HG03064 (cell line): ENCODE results near the gene SLC7A11.
"Not testable (repeated sequence)": the region's sequence is repeated elsewhere in the genome, so short reads cannot be mapped to it uniquely, and the experiment has no call there.

Source experiments
- ATAC-seq: cut with Tn5 transposase; IDR thresholded peaks from one replicate; pipeline ENCODE4 v1.9.1; 2021; ENCODE audit warnings: low read depth; ENCODE audit not compliant: unreplicated experiment

Gene SLC7A11

DNA sequence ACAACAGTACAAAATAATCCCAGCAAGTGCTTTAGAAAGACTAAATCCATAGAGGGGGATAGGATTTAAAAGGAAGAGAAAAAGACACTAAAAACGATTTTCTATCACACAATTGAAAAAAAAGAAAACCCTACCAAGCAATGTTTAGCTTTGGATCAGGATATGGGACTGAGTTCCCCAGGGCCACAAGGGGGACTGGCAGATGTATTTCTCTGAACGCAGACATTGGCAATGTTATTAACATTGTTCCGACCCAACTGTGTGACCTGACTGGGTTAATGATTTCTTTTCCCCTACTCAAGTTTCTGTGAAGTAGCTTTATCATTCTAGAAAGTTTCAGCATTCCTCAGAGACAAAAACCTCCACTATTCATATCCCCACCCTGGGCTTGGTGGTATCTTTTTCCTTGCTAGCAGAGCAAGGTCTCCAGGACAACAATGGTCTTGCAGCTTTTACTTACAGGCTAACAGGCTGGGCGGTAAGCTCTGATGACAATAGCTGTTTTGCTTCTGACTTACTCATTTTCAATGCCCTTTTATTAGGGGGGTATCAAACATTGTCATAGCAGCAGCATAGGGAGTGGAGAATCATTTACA is 25.8 kb downstream of the SLC7A11 start:
- no peak for ATAC-seq

DNA sequence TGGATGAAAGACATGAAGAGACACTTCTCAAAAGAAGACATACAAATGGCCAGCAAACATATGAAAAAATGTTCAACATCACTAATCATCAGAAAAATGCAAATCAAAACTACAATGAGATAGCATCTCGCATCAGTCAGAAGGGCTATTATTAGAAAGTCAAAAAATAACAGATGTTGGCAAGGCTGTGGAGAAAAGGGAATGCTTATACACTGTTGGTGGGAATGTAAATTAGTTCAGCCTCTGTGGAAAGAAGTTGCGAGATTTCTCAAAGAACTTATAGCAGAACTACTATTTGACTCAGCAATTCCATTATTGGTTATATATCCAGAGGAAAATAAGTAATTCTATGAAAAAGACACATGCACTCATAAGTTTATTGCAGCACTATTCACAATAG is 31.6 kb downstream of the SLC7A11 start:
- ATAC-seq = not testable (repeated sequence)

DNA sequence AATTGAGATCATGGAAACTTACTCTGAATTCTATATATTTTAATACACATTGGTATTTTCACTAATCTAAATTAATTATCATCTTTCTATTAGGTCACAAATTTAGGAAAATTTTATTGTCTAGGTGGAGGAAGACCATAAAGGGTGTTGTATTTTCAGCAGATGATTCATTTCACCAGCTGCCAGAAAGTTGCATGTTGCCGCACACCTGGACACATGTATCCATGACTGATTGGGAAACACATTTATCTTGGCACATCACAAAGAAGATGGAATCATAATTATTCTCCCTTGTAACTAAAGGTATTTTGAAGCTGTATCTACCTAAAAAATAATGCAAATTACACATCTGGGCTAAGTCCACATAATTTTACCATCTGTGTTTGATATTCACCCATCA is 33.1 kb downstream of the SLC7A11 start:
- ATAC-seq = no peak

DNA sequence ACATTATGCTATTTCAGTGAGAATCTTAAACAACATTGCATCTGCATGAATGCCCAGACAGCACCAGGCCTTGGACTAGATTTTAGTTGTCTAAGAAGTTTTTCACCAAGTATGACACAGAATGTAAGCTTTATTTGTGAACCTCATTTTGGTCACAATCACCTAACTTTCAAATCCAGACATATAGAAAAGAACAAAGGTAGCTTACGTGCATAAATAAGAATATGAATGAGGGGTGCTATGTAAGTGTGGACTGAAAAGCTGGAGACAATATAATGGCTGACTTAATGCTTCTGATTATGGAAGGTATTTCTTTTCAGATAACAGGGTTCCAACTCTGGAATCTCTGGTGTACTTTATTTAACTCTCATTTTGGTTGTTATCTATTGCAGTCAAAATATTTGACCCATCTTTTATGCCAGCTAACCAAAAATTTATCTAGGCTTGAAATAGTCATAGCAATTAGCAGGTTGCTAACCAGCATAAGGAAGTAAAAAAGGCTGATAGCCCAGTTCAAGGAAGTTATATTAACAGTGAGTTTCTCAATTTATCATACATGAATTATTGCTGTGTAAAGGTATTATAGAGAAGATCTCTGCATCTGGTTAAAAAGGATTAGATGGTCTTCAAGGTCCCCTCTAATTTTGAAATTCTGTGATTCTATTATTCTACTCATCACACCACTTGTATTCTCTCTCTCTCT is 36.5 kb downstream of the SLC7A11 start:
- ATAC-seq = no peak

DNA sequence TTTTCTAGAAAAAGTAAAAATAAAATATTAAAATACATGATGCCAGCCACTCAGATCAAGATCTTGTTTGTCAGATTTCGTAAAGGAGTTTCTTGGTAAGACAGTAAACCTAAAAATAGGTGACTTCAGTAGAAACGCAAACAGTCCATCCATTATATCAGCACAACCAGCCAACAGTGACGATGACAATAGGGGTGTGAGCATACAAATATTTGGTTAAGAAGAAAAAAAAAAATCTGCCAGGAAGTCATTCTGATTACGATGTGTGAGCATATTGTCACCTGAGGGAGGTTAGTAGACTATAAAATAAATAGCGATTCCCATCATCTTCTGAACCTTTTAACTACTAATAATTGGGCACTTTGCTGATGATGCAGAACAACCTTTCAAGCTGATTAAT is 37.6 kb downstream of the SLC7A11 start:
- ATAC-seq = no peak

DNA sequence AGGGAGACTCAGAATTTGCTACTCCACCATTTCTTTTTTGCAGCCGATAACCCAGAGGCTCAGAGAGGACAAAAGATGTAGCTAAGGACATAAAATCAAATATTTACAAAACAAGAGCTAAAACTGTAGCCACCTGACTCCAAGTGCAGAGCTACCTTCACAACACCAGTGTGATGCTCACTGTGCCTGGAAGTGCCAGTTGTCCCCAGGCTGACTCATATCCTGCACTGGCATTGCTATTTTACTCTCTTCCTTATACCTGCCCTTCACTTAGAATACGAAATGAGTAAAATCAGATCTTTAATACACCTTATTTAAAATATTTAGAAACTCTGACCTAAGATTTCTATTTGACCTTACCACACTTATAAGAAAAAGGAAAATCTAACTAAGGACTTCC is 39.5 kb downstream of the SLC7A11 start:
- ATAC-seq = no peak

DNA sequence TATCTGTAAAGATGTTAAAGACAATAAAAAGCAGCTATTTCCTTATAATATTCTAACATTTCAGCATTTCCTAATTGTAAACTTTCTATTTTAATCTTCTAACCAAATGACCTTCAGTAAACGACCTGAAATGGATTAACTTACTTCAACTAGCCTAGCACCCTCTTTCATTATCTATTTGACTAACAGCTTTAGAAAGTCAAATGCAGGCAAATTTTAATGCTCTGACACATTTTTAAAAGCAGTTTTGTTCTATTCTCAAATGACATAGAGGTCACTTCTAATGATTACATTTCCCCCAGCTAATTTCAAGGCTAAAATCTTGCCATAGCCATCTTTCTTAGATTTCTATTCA is 41.9 kb downstream of the SLC7A11 start:
- ATAC-seq = peak; percentile 43

DNA sequence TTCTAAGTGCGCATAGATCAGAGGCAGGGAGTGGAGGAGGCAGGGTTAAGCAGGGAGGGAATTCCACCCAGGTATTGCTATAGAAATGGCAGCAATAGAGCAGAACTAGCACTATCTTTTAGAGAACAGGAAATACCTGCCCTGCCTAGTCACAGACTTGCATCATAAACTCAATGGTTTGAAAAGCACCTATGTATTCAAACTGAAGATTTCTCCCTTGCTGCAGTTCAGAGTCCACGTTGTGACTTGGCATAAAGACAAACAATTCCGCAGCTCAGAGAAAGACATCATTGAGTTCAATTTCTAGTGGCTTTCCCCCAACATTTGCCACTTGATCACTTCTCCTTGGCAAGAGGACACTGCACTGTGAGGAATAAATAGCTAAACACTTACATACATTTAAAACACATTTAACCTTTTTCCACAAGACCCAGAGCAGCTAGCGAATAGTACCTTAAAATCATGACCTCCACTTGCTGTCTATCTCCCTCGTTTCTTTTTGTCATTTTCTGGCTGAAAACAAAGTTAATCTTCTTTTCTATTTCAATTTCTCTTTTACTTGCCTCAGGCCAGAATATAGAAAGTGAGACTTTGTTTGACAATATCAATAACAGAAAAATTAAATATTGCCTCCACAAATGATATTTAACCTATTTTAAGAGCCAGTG is 42.4 kb downstream of the SLC7A11 start:
- ATAC-seq = peak; percentile 68

DNA sequence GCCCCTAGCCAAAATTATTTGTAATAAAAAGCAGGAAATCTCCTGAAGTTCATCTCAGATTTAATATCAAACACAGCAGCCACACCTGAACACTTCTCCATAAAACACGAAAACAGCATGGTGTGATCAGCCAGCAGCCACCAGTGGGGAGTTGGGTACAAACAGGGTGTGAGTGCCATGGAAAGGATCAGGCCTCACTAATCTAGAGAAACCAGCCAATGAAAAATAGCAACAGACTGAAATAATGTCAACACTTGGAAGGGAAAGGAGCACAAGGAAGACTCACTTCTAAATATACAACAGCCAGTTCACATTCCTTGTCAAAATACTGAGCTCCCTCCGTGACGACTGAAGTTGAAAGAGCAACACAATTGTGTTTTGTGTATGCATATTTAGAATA is 46.0 kb downstream of the SLC7A11 start:
- no peak for ATAC-seq

DNA sequence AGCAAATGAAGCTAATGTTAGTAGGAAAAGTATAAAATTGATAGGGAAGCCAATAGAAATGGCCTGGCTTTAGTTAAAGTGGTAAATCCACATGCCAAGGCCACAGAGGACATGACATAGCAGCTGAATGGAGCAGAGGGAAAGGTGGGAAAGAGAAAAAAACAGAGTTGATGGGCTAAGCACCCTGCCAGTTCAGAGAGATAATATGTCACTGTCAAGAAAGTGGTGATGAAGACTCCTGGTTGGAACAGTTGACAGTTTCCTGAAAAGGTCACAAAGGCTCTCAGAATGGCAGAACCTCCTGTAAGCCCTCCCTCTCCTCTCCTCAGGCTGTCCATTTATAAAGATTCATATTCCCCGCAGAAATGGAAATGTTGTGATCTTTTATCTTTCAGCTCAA is 48.2 kb downstream of the SLC7A11 start:
- ATAC-seq = no peak

DNA sequence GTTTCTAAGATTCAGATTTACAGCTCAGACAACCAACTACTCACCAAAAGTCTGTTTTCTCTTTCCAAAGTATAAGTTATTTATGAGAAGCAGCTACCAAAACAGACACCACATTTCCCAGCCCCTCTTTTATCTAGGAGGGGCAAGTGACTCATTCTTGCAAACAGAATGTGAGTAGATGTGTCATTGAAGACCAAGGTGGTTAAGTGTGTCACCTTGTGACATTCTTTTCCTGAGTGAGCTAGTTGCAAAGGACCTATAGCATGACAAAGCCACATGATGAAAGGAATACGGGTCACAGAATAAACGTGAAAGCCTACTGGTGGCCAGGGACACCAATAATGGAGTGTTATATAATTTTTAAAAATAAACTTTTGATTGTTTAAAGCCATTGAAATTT is 50.0 kb downstream of the SLC7A11 start:
- ATAC-seq = no peak

DNA sequence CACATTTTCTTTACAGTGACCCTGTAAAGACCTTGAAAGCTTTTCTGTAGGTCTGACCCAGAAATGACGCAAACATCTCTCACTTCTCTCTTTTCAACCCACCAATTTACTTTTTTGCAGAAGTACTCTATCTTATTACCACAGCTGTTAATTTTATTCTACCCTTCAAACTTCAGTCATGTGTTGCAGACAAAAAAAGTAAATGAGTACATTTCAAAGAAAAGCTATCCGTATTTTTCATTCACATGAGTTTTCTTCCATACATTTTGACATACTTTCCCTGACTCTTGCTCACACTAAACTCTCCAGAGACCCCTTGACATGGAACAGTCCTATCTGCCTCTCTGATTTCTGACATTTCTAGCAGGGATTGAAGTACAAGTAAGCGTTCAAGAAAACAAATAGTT is 51.7 kb downstream of the SLC7A11 start:
- ATAC-seq = peak; percentile 97

DNA sequence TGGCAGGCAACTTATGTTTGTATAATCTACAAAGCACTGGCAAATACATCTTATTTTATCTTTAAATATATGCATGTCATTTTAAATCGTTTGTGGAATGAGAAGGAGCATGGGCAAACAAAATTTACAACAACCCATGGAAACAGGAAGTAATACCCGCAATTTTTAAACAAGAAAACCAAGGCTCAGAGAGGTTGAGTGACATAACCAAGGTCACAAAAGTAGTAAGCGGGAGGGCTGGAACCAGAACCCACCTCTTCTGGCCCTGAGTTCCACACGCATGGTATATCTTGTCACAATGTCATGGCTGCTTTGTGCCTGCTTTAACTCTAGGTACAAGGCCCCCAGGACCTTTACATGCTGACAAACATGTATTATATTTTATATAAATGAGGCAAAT is 52.9 kb downstream of the SLC7A11 start:
- no peak for ATAC-seq

DNA sequence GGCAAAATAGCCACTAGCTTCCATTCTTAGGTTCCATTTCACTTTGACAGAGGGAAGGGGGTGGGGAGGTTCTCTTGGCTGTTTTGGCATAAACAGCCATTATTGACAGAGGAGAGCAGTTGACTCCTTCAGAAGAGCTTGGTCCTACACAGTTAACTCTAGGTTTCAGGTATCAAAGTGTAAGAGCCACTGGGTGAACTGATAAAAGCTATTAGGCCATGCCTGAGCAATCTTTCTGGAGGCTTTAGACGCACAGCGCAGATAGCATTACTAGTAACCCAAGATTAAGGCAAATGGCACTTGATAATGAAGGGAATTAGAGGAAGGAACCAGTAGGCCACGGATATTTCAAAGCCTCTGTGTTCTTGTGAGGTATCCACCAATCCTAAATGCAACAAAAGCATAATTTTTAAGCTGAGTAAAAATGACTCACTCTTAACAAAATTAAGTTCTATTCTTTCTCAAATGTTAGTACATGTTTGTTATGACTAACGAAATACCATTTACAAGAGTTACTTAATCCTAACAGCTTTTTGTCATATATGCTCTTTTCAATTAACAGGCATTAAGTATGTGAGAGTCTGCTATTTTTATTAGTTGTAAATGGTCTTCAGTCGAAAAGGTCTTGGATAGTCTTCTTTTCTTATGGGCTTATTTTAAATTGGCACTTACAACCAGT is 53.6 kb downstream of the SLC7A11 start:
- ATAC-seq = no peak

DNA sequence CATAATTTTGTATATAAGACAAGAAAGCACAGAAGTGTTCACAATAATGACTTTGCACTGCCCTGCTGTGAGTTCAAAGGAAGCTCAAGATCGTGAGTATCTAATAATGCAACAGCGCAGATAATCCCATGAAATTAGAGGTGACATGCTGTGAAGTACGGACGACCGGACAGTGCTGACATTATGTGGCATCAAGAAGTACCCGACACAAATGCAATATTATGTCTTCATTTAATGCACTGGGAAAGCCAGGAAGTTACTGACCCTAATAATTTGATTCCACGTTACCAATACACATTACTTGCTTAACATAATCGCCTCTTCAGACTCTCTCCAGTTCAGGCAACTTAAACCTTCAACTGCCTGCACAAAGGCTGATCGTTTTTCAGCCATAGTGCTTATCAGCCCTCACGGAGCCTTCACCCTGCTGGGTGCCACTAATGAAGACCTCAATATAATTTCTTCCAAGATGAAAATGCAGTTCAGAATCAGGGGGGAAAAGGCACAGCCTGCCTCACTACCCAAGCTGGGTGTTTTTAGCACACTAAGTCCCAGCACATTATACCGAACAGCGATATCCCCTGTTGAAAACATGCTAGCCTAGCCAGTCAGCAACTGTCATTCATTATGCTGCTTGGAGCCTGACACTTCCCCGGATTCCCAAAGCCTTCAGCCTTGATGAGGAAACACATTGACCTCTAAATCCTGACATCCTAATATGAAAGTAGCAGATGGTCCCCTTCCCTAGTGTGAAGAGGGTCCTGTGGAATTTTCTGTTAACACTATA is 56.1 kb downstream of the SLC7A11 start:
- no peak for ATAC-seq

DNA sequence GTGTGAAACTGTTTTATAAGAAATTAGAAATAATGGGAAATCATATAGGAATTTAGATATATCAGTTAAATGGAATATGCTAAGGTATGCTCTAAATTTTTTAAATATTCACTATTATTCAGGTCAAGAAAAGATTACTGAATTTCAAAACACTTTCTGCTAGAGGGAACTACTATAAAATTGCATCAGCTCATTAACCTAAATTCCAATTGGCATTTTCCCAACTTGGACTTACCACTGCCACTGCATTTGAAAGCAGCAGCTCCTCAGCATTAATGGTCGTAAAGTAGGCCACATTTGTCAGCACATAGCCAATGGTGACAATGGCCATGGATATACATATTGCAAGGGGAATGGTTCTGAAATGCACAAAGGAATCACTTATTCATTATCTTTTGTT is 57.3 kb downstream of the SLC7A11 start:
- ATAC-seq = no peak

DNA sequence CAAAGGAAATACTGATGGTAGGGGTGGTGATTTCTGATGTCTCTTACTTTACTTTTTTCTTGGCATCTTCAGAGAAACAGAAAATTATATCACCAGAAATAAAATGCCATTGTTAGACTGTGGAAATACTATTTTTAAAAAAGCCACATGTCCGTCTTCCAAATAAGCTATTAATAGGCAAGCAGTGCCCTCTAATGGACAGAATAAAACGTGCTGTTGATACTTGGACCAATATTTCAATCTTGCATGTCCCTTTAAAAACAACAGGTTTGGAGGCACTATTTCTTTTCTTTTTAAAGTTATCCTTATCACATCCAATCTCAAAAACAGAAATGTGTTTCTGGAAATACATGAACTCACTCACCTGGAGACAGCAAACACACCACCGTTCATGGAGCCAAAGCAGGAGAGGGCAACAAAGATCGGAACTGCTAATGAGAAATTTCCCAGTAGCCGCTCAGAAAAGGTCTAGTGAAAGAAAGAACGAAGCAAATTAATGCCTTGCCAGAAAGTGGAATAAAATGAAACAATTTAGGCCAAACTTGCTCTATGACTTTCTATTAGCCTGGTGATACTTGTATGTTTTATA is 59.2 kb downstream of the SLC7A11 start:
- ATAC-seq = no peak

DNA sequence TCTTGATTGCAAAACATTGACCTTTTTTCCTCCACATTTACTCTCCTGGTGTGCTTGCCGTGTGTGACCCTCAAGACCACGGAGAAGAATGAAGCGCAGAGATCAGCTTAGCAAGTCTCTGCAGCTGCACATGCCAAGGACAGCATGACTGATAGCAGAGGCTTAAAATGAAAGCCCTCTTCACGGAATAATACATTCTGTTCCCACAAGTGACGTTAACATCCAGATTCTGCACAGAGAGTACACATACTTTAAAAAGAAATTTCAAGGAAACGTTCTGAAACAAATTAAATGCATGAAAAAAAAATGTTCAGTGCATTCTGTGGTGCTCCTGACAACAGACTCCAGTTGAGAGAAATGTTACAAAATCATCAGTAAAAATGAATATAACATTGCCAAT is 60.9 kb downstream of the SLC7A11 start:
- ATAC-seq = no peak

DNA sequence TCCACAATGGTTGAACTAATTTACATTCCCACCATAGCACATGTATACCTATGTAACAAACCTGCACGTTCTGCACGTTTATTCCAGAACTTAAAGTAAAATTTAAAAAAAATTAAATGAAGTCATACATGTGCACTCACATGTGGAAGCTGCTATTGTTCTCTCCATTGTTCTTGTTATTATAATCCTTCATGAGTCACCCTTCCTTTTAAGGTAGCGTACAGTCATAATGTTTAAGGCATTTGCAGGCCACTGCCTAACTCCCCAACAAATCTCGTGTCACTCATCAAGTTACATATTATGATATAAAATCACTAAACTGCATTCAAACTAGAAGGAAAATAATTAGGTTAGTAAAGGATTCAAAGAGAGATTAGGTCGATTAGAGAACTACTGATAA is 63.6 kb downstream of the SLC7A11 start:
- no peak for ATAC-seq

DNA sequence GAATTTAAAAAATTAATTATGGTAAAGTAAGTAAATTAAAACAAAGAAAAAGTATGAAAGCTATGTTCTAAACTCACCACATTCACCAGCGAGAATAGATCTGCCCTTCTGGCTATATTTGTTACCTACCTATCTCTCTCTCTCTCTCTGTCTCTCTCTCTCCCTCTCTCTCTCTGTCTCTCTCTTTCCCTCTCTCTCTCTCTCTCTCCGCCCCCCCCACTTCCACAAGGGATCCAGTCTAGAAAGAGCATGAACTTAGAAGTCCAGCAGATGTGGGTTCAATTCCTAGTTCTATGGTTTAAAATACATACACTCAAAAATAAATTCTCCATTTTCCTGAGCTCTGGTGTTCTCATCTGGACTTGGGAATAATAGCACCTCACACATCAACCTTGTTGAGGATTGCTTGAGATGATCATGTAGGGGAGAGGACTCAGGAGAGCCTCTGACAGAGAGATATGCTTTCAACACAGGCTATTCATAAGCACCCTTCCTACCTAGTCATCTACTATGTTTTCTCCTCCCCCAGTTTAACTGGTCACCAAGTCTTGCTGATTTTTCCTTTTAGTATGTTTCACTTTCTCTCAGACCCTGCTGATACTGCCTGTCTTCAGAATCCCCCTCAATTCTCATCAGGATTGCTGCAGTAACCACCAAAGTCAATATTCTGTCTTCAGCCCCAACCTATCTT is 64.7 kb downstream of the SLC7A11 start:
- ATAC-seq = no peak
